Lung (tissue), 12 donors: ENCODE results near the gene HOXB5. TPM values are rescaled to one million over a fixed set of nuclear protein-coding genes. Genes with fewer than 3 reads are reported as not detected.

Experiments used
- ATAC-seq: fragments of 200-7000 bp; cut with Tn5 transposase; one replicate; pipeline ENCODE4 v1.9.1; 2020; ENCODE audit warnings: moderate number of reproducible peaks; ENCODE audit not compliant: insufficient read depth, low FRiP score
- DNase-seq, 3 donors: peaks; one replicate each; pipeline ENCODE4 v3.0.0-alpha.2; 2013 to 2017
- H3K27ac ChIP-seq, 2 donors: one replicate each; pipeline ENCODE4 v1.5.1; 2013; ENCODE audit warnings: mild to moderate bottlenecking in 2 of 2, moderate library complexity in 2 of 2, control low read depth in 1 of 2, inconsistent platforms in 1 of 2, low read depth in 1 of 2, low read length in 1 of 2
- H3K27me3 ChIP-seq, 3 donors: one replicate each; pipeline ENCODE4 v1.5.1; 2013; ENCODE audit warnings: low read length in 2 of 3; ENCODE audit not compliant: control insufficient read depth in 3 of 3, insufficient read depth in 3 of 3
- H3K36me3 ChIP-seq, 4 donors: one replicate each; pipeline ENCODE4 v1.5.1; 2013; ENCODE audit warnings: low read length in 4 of 4, mild to moderate bottlenecking in 1 of 4, moderate library complexity in 1 of 4; ENCODE audit not compliant: control insufficient read depth in 4 of 4, insufficient read depth in 4 of 4
- H3K4me1 ChIP-seq, 5 donors: one replicate each; pipeline ENCODE4 v1.5.1; 2013; ENCODE audit warnings: low read length in 5 of 5, mild to moderate bottlenecking in 2 of 5, moderate library complexity in 1 of 5; ENCODE audit not compliant: control insufficient read depth in 5 of 5, insufficient read depth in 5 of 5
- H3K4me3 ChIP-seq: one replicate; pipeline ENCODE4 v1.5.1; 2013; ENCODE audit warnings: mild to moderate bottlenecking, control low read depth, moderate library complexity
- H3K9ac ChIP-seq, 2 donors: one replicate each; pipeline ENCODE4 v1.5.1; 2013; ENCODE audit warnings: low read length in 2 of 2, control low read depth in 1 of 2; ENCODE audit not compliant: insufficient read depth in 1 of 2
- H3K9me3 ChIP-seq, 4 donors: one replicate each; pipeline ENCODE4 v1.5.1; 2013; ENCODE audit warnings: low read length in 3 of 4, mild to moderate bottlenecking in 1 of 4, moderate library complexity in 1 of 4; ENCODE audit not compliant: control insufficient read depth in 4 of 4, insufficient read depth in 3 of 4
- WGBS, 2 donors: extraction: QIAGEN DNeasy Blood & Tissue Kit; methylation state at CpG; one replicate each; pipeline ENCODE4 v1.1.7; 2013; 5-methylcytosine and 5-hydroxymethylcytosine counted together
- polyA plus RNA-seq, 2 donors: library from polyadenylated mRNA; stranded (reverse); fragments of 200-250 nt; gene quantifications; one replicate each; pipeline ENCODE4 v1.2.1, GENCODE V29; 2013
- total RNA-seq, 2 donors: library from RNA; depleted of rRNA in 1 of 2; stranded (reverse); fragments of >200 nt in 1 of 2; gene quantifications; one replicate each; pipeline ENCODE4 v1.2.1, GENCODE V29; 2014 to 2021
- TF ChIP-seq, protein P1 (sequence below): IDR thresholded peaks from 2 replicates; pipeline ENCODE4 v1.5.1; 2012; ENCODE audit warnings: mild to moderate bottlenecking; ENCODE audit errors: control extremely low read depth, extremely low read depth
- donor health status: control.
- donor health status: control.
- donor health status: Bipolar disorder and iron deficiency.
- donor health status: healthy.
- donor health status: DM: yes; HTN: yes; CAD: no.

Gene HOXB5
- total and polyA plus RNA-seq, 4 donors = 1.8 to 2.9 (median 2.2) TPM

DNA sequence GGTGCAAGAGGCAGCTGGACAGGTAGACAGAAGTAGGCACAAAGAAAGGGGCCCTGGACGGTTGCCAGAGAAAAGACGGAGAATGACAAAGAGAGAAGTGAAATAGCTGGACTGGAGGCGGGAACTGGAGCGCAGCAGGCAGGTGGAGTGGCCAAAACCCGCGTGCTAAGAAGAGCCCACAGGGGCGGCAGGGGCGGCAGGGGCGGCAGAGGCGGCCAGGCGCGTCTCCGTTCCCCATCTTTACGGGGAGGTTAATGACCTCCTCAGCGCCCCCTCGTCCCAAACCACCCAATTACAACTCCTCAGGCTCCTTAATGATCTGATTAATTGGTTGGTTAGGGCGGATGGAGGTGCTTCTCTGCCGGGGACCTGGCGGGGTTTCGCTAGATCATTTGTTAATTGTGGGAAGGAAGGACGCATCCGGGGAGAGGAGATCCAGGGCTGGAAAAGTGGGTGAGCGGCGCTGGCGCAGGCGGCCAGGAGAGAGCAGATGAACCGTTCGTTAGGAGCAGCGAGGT, 48.0 kb upstream of the HOXB5 start:
- no peaks in the 10 kb centered on the region for H3K4me1 ChIP-seq
- no peak overlapping the region for H3K4me3 ChIP-seq
- TF ChIP-seq, protein P1, sequence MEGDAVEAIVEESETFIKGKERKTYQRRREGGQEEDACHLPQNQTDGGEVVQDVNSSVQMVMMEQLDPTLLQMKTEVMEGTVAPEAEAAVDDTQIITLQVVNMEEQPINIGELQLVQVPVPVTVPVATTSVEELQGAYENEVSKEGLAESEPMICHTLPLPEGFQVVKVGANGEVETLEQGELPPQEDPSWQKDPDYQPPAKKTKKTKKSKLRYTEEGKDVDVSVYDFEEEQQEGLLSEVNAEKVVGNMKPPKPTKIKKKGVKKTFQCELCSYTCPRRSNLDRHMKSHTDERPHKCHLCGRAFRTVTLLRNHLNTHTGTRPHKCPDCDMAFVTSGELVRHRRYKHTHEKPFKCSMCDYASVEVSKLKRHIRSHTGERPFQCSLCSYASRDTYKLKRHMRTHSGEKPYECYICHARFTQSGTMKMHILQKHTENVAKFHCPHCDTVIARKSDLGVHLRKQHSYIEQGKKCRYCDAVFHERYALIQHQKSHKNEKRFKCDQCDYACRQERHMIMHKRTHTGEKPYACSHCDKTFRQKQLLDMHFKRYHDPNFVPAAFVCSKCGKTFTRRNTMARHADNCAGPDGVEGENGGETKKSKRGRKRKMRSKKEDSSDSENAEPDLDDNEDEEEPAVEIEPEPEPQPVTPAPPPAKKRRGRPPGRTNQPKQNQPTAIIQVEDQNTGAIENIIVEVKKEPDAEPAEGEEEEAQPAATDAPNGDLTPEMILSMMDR = no peak
- no peak overlapping the region for H3K9ac ChIP-seq
- ATAC-seq (no peak), DNase-seq (no peak)
- peaks cover 0 to 3% (median 0%) of the 10 kb centered on the region in 4 donors for H3K9me3 ChIP-seq
- H3K27me3 ChIP-seq = peaks cover 24 to 100% (median 98%) of the 10 kb centered on the region in 3 donors
- WGBS, 2 donors = 10 to 14% methylated on average over 29 of the region's 29 CpGs
- no peak overlapping the region for H3K27ac ChIP-seq
- H3K36me3 ChIP-seq = no peaks in the 10 kb centered on the region

DNA sequence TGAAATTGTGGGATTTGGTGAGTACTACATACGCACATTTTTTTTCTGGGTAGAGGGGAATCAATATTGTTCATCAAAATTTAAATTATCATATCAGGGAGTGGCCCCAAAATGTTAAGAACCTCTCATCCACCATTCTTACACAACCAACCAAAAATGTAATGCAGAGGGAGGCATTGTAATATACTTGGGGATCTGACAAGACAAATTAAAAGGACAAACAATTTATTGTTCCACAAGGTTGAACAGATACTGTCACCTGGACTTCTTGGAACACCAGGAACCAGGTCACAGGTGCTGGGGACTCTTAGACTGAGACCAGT, 47.2 kb upstream of the HOXB5 start:
- peaks cover 24 to 98% (median 96%) of the 10 kb centered on the region in 3 donors for H3K27me3 ChIP-seq
- no peak overlapping the region for H3K27ac ChIP-seq
- H3K36me3 ChIP-seq = no peaks in the 10 kb centered on the region
- WGBS, 2 donors = 56 to 57% methylated on average over 1 of the region's 1 CpG
- no peaks in the 10 kb centered on the region for H3K4me1 ChIP-seq
- TF ChIP-seq, protein P1 = no peak
- no peak for ATAC-seq
- no peak overlapping the region for H3K9ac ChIP-seq
- peaks cover 0 to 3% (median 0%) of the 10 kb centered on the region in 4 donors for H3K9me3 ChIP-seq
- no peak overlapping the region for H3K4me3 ChIP-seq
- DNase-seq = no peak

DNA sequence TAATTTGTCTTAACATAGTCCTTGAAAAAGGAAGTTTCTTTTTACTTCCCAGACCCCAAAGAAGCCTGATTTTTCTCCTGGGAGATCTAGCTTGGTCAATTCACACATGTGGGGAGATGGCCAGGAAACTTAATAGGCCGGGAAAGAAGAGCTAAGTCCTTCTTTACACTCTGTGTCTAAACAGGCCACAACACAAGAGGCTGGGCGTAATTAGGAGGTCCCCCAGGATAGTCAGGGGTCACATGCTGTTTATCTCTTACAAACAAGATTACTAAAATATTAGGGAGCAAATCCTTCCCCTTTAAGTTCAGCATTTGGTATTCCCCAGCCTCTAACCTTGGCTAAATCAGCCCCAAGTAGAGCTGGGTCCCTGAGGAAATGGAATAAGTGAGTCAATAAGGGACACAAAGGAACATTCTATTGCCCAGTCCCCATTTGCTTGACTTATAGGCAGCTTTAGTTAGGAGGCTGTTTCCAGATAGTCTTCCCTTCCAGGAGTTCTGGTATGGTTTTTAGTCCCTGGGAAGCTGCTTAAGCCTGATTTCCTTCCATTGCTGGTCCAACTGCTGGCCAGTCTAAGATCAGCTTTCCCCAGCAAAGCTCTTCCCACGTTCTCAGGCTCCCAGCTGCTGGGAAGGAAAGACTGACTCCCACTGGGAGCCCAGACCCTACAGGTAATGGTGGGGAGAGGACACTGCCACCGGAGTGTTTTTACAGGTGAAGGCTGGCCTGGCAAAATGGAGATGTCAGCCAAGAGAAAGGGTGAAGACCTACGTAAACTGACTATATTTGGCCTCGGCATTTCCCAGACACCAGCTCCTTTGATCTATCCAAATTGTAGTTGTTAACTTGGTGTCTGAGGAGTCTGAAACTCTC, 46.6 kb upstream of the HOXB5 start:
- no peaks in the 10 kb centered on the region for H3K36me3 ChIP-seq
- H3K4me1 ChIP-seq = no peaks in the 10 kb centered on the region
- H3K9ac ChIP-seq = no peak overlapping the region
- H3K27ac ChIP-seq = no peak overlapping the region
- DNase-seq = no peak
- peaks cover 0 to 3% (median 0%) of the 10 kb centered on the region in 4 donors for H3K9me3 ChIP-seq
- 58 to 75% methylated on average over 6 of the region's 6 CpGs for WGBS, 2 donors
- H3K4me3 ChIP-seq = no peak overlapping the region
- TF ChIP-seq, protein P1 = no peak
- peaks cover 25 to 98% (median 96%) of the 10 kb centered on the region in 3 donors for H3K27me3 ChIP-seq
- ATAC-seq = no peak
